22Rv1 (cell line): ENCODE results near the gene ENGASE.

ENCODE experiments used
- CTCF ChIP-seq: fragments of 450-650 bp; IDR thresholded peaks from 2 replicates; pipeline ENCODE4 v1.5.1; 2017; ENCODE audit warnings: mild to moderate bottlenecking
- ZFX ChIP-seq: fragments of 450-650 bp; IDR thresholded peaks from 2 replicates; pipeline ENCODE4 v1.6.1; 2017; ENCODE audit warnings: antibody characterized with exemption, borderline replicate concordance

DNA sequence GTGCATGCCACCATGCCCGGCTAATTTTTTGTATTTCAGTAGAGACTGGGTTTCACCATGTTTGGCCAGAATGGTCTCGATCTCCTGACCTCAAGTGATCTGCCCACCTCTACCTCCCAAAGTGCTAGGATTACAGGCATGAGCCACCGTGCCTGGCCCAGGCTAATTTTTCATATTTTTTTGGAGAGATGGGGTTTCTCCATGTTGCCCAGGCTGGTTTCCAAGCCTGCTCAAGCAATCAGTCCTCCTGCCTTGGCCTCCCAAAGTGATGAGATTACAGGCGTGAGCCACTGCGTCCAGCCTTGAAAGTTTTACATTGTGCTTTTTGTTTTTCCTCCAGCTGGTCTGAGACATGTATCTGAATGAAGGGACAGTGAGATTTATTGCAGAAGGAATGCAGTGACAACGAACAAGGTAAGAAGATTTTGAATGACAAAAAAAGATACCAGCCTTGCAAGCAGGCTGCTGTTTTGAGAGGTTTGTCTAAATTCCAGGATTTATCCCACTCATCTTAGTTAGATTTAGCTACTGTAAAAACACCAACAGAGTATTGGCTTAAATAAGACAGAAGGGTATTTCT is 3.4 kb upstream of the ENGASE start:
- TF ChIP-seq CTCF (no peak), ZFX (no peak)
